GM12891 (cell line): ENCODE results near the gene COQ5.

Experiments
- DNase-seq: peaks from one replicate; pipeline ENCODE4 v3.0.0; 2011; ENCODE audit warnings: low spot score; ENCODE audit not compliant: insufficient read length
- FAIRE-seq: peaks from 2 replicates; lab custom pipeline; 2011; peaks lifted over from hg19 to GRCh38; lab: Jason Lieb, UNC
- PAX5 ChIP-seq: IDR thresholded peaks from 2 replicates; pipeline ENCODE4 v1.6.1; 2011; ENCODE audit warnings: low read length, moderate library complexity, mild to moderate bottlenecking; ENCODE audit not compliant: insufficient read depth, severe bottlenecking
- POLR2A ChIP-seq: IDR thresholded peaks from 2 replicates; pipeline ENCODE4 v1.6.1; 2011; ENCODE audit warnings: low read depth, low read length, control low read depth
- POLR2AphosphoS5 ChIP-seq: IDR thresholded peaks from 2 replicates; pipeline ENCODE4 v1.6.1; 2011; ENCODE audit warnings: low read depth, low read length, control low read depth
- POU2F2 ChIP-seq: IDR thresholded peaks from 2 replicates; pipeline ENCODE4 v1.6.1; 2011; ENCODE audit warnings: low read depth, mild to moderate bottlenecking, control low read depth, low read length, moderate library complexity
- SPI1 ChIP-seq: IDR thresholded peaks from 2 replicates; pipeline ENCODE4 v1.6.1; 2011; ENCODE audit warnings: low read depth, low read length, control low read depth
- TAF1 ChIP-seq: IDR thresholded peaks from 2 replicates; pipeline ENCODE4 v1.6.1; 2011; ENCODE audit warnings: low read depth, low read length, control low read depth

The COQ5 gene

DNA sequence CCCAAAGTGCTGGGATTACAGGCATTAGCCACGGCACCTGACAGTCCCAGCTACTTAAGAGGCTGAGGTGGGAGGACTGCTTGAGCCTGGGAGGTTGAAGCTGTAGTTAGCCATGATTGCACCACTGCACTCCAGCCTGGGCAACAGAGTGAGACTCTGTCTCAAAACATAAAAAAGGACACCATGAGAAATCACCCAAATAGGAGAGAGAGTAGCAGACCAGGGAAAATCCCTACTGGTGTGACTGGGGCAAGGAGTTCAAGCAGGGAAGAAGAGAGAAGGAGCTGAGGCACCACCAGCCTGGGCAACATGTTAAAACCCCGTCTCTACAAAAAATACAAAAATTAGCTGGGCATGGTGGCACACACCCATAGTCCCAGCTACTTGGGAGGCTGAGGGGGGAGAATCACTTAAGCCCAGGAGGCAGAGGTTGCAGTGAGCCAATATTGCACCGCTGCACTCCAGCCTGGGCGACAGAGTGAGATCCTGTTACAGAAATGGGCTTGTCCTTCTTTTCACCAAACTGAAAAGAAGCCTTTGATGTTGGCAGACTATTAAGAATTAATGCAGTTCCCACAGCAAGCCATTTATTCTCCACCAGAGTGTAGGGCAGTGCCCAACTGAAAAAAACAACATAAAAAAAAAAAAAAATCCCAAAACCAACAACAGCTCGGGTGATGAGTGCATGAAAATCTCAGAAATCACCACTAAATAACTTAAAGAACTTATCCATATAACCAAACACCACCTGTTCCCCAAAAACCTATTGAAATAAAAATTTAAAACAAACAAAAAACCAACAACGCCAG, 54.9 kb downstream of the COQ5 start:
- DNase-seq (no peak), FAIRE-seq (no peak)

DNA sequence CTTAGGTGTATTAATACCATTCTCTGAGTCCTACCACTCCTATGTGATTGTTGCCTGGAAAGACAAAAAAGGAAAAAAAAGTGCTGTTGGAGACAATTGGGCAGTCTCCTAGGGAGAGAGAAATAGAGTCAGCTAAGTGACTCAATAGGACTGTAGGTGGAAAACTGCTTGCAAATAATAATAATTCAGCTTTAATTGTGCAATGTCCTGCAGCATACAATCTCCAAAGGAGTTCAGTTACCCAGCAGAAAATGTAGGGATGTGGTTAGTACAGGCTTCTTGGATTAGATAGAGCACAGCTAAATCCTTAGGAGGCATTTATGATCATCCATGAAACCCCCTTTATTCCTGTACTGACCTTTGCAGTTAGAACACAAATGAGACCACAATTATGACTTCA, 56.4 kb downstream of the COQ5 start:
- FAIRE-seq (no peak), DNase-seq (no peak)

More for the DNA sequence above, 54.9 kb downstream of the COQ5 start:
- TF ChIP-seq SPI1 (no peak), PAX5 (no peak), POLR2A (no peak), TAF1 (no peak), POLR2AphosphoS5 (no peak), POU2F2 (no peak)

DNA sequence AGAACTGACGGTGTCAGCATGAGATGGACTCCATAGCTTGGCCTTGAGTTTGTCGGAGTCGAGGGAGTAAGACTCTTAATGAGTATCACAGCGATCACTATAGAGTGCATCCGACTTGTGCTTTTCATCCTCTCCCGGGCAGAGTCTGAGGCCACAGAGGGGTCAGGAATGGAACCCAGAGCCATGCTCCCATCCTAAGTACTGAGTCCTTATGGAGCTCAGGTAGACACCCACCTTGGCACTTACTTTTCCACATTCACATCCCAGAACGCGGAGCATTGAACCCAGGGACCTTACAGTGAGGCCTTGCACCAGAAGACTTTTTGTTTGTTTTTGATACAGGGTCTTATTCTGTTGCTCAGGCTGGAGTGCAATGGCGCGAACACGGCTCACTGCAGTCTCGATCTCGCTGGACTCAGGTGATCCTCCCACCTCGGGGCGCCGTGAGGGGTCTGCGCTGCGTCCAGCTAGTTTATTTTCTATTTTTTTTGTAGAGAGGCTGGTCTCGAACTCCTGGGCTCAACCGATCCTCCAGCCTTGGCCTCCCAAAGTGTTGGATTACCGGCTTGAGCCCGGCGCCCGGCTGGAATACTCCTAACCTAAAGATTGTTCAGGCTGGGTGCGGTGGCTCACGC, 58.7 kb downstream of the COQ5 start:
- TF ChIP-seq POLR2AphosphoS5 (no peak), POU2F2 (no peak), SPI1 (no peak), TAF1 (no peak), POLR2A (no peak), PAX5 (no peak)
- FAIRE-seq (no peak), DNase-seq (no peak)

More for the DNA sequence above, 56.4 kb downstream of the COQ5 start:
- TF ChIP-seq POU2F2 (no peak), PAX5 (no peak), TAF1 (no peak), SPI1 (no peak), POLR2A (no peak), POLR2AphosphoS5 (no peak)

DNA sequence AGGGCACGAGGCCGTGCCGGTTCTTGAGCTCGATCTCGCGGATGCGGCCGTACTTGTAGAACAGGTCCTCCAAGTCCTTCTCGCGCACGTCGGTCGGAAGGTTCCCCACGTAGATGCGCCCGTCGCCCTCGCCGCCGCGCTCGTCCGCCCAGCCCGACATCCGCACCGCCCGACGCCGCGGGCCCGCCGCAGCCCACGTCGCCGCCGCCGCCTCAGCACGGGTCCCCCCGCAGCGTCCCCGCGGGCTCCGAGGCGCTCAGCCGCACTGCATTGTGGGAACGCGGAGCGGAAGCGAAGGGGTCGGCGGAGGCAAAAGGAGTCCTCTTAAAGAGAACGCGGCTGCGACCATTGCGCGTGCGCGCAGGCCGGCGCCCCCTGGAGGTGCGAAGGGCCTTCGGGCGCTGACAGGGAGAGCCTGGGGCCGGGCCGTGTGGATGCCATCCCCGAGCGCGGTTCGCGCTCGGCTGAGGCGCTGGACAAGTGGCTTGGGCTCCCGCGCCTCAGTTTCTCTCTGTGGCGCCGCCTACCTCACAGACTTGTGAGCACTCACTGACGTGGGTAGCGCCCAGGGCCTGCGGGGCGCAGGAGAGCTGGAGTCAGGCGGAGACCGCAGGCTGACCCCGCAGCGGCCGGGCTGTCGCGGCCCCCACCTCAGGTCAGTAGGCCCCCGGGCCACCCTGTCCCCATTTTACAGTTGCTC, 59.4 kb downstream of the COQ5 start, which contains the start of gene SRSF9:
TSS of gene SRSF9 (minus strand) at position 299 of the 700 bp plus-strand sequence. CDS start at position 160, 139 bp downstream.
- DNase-seq (peak; percentile 99), FAIRE-seq (peak; percentile 95)
- TF ChIP-seq SPI1 = peak; percentile 20; the same call in 1 of the 2 replicates
- TF ChIP-seq POLR2AphosphoS5 = peak; percentile 79
- TF ChIP-seq POU2F2 = 0 out of 2 replicates have a peak, but pooled peaks have one; percentile 34
- TF ChIP-seq PAX5 = no peak
- TF ChIP-seq TAF1 = 0 out of 2 replicates have a peak, but pooled peaks have one; percentile 32
- peak; percentile 83 for TF ChIP-seq POLR2A

DNA sequence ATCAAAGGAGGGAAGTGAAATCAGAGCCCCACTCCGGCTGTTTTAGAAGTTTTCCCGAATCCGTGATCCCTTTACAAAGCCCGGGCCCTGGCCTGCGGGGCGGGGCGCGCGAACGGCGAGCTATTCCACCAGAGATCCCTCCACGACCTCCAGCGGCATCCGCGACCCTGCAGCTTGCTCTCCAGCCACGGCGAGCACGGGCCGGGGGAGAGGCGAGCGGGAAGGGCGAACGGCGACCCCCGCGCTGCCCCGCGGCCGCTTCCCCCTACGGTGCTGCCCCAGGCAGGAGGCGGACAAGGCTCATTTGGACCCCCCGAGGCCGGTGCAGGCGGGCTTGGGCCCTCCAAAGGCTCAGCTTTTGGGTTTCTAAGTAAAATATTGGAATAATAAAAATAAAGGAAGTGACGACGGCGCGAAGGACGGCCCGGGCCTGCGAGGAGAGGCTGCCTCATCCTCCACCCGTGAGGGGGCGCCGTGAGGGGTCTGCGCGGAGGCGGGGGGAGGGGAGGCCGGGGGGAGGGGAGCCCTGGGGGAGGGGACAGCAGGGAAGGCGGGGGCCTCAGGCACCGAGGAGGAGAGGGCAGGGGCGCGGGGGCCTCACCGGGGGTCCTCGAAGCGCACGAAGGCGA, 60.0 kb downstream of the COQ5 start:
- FAIRE-seq (no peak), DNase-seq (peak; percentile 64)
- TF ChIP-seq SPI1 = peak; percentile 38; the same call in 1 of the 2 replicates
- no peak for TF ChIP-seq POLR2A

DNA sequence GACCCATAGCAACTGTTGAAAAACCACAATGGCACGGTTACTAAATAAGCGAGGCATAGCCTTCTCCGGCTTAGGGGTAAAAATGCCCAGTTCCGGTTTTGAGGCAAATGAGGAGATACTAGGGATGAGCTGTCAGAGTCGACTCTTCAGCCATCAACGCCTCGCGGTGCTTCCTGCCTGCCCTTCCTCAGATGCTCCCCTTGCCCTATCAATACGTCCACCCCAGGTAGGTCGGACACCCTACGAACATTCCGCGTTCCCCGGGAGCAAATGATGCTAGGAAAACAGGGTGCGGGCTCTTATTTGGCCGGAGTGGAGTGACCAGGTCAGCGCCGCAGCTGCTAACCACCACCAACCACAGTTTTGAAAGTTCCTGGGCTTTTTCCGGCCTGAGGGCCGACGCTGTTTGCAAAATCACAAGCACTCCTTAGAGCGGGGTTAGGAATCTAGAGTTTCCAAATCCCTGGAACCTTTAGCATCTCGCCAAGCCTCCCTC, 60.6 kb downstream of the COQ5 start:
- no peak for DNase-seq
- peak; percentile 51 for FAIRE-seq
- TF ChIP-seq SPI1 (peak; percentile 68), POLR2AphosphoS5 (no peak), POLR2A (0 out of 2 replicates have a peak, but pooled peaks have one; percentile 32), POU2F2 (no peak), TAF1 (no peak), PAX5 (no peak)

DNA sequence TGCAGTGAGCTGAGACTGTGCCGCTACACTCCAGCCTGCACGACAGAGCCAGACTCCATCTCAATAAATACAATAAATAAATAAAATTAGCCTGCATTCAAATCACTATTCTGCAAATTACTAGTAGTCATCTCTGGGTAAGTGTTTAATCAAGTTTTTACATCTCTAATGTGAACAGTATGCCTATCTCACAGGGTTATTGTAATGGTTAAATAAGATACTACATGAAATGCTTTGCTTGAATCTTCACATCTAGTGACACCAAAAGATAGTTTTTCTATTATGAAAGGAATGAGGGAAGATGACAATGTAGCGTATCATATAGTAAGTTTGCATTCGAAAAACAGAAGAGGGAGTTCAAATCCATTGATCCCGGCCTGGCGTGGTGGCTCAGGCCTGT, 61.5 kb downstream of the COQ5 start:
- no peak for DNase-seq
- TF ChIP-seq POLR2A (no peak), POU2F2 (no peak), TAF1 (no peak), PAX5 (no peak), POLR2AphosphoS5 (no peak), SPI1 (no peak)
- FAIRE-seq = no peak

DNA sequence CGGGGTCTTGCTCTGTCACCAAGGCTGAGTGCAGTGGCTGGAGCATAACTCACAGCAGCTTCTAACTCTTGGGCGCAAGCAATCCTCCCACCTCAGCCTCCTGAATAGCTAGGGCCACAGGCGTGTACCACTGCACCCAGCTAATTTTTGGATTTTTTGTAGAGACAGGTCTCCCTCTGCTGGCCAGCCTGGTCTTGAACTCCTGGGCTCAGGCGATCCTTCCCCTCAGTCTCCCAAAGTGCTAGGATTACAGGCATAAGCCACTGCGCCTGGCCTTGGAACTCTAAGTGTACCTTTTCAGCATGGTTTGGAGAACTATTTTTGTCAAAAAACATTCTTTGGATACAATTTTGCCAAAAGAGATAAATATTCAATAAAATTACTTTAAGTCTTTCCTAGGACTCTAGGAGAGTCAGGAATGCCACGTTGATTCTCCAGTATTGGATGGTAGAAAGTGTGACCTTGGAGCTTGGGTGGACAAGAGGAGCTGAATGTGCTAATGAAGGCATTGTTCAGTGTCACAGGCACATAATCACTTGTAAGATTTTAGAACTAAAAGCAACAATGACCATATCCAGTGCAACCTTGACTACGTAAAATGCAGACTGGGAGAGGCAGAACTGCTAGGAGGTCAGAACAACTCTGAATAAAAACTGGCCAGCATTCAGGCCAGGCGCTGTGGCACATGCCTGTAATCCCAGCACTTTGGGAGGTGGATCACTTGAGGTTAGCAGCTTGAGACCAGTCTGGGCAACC, 62.2 kb downstream of the COQ5 start:
- no peak for TF ChIP-seq POU2F2
- no peak for TF ChIP-seq POLR2A
- TF ChIP-seq SPI1 = no peak
- TF ChIP-seq TAF1 = no peak
- TF ChIP-seq PAX5 = no peak
- no peak for TF ChIP-seq POLR2AphosphoS5
- FAIRE-seq = no peak
- DNase-seq = no peak
